GM21825 (cell line): ENCODE data around the gene MICU2.

Experiments used
- ATAC-seq: cut with Tn5 transposase; IDR thresholded peaks from one replicate; pipeline ENCODE4 v1.9.1; 2021; ENCODE audit warnings: mild to moderate bottlenecking, moderate library complexity; ENCODE audit not compliant: unreplicated experiment

The MICU2 gene

GRCh38 chr13:21548577-21548976 is 55.4 kb downstream of the MICU2 start:
- no peak for ATAC-seq

GRCh38 chr13:21546372-21546771 is 57.6 kb downstream of the MICU2 start:
- ATAC-seq: no peak

- no peak for ATAC-seq
Observed at GRCh38 chr13:21544515-21544914, 59.5 kb downstream of the MICU2 start.

DNA sequence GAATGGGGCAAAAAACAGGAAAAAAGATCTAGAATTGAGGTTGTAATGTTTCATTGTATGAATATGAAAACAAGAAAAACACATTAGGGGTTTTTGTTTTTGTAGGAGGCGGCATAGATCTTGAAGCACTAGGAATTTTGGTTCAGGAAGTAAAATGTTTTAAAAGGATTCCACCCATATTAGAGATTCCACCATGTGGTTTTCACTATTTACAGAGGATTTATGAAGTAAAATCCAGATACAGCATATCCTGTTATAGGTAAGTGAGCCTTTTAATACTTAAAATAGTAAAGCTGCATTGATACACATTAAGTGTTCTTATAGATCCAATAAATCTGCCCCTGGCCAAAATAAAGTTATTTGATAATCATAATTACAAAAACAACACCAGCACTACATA is 61.4 kb downstream of the MICU2 start:
- ATAC-seq: no peak

GRCh38 chr13:21541980-21542379 is 62.0 kb downstream of the MICU2 start:
- ATAC-seq: no peak

DNA sequence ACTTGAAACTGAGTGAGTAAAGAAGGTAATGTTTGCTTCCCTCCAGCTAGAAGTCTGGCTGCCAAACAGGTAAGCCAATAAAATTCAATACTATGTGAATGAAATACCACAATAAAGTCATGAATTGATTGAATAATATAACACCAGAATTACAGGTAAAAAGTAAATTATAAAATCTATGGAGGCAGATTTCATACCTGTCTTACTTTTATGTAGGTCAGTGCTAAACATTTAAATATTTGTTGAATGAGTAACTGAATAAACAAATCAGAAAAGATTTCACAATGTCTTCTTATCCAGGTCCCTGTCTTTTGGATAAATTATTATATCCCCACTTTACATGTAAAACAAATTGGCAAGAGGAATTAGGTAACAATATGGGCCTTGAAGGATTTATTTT is 62.7 kb downstream of the MICU2 start:
- ATAC-seq: no peak

DNA sequence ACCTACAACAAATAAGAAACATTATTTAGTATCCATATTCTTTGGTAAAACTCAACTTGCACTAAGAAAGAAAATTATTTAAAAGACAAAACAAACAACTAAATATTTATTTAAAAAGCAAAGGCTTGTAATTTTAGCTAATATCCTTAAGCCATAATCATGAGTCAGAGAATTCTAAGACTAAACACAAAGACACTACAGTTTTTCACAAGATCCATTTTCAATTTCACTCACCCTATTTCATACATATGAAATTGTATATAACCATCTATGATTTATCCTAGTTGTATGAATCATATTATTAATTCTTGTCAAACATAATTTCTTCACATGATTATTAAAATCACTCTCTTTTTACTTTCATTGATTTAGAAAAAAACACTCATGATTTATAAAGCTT is 64.3 kb downstream of the MICU2 start:
- no peak for ATAC-seq

DNA sequence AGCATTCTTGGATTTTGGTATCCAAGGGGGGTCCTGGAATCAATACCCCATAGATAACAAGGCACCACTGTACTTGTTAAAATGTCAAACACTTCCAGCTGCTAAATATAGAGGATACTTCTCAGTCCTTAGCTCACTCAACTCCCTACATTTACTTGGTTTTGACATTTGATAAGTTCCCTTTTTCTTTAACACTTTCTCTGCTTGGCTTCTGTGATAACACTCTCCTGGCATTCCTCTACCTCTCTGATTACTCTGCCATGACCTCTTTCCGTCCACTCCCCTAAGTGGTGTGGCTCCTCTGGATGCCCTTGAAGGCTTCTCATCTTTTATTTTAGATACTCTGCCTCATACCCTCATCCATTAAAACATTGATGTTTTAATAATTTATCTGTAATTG is 65.2 kb downstream of the MICU2 start:
- no peak for ATAC-seq

DNA sequence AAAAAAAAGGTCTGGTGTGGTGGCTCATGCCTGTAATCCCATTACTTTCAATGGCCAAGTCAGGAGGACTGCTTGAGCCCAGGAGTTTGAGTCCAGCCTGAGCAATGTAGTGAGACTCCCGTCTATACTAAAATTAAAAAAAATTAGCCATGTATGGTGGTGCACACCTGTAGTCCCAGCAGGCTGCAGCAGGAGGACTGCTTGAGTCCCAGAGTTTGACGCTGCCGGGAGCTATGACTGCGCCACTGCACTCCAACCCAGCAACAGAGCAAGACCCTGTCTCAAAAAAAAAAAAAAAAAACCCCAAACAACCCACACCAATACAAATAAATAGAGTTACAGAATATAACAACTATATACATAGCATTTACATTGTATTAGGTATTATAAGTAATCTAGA is 65.7 kb downstream of the MICU2 start:
- no peak for ATAC-seq

DNA sequence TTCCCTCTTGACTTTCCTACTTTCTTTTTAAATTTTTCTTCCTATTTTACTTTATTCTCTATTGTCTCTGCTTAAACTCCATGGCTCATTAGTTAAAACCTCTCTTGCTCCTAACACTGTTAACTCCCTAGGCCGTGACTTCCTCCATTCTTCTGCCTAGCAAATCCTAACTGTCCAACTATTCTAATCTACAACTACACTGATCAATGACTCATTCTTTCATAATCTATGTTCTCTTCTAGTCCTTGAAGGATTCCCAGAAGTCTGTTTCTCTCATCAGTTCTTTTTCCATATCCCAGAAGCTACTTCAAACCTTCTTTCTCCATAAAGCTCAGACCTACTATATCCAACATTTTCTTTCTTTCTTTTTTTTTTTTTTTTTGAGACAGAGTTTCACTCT is 66.9 kb downstream of the MICU2 start:
- ATAC-seq: no peak

GRCh38 chr13:21534760-21535159 is 69.2 kb downstream of the MICU2 start:
- ATAC-seq: no peak

DNA sequence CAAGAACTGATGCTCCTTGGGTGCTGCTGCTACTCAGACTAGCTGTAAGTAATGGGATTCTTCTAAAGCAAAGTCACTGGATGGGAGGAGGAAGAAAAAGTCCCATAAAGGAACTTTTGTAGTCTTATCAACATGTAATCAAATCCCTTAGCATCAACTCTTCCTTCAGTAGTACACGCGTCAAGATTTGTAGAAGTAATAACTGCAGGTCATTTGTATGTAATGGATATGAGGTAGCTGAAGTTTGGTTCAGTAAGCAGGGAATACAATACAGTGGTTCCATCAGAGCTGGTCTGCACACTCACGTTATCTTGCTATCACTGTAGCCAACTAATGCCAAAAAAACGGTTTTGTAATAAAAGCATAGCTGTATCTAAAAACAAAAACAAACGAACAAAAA is 72.5 kb downstream of the MICU2 start:
- no peak for ATAC-seq

- no peak for ATAC-seq
Observed at GRCh38 chr13:21530656-21531055, 73.3 kb downstream of the MICU2 start.

GRCh38 chr13:21529146-21529893 is 74.7 kb downstream of the MICU2 start:
- ATAC-seq: no peak

DNA sequence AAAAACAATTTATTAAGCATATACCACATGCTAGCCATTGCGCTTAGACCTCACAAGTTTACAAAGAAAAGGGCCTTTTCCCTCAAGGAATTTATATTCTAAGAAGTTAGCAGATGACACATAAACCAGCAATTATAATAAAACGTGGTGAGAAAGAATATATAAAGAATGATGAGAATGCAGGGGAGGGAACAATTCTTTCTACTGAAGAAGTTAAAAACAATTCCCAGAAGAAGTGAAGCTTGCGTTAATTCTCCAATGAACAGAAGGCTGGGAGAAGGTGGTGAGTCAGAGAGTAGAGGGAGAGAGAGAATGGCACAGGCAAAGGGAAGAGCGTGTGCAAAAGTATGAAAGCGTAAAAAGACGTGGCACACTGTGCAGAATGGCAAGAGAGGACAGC is 75.4 kb downstream of the MICU2 start:
- ATAC-seq: no peak

- ATAC-seq: no peak
Observed at GRCh38 chr13:21526707-21527540, 77.0 kb downstream of the MICU2 start.

DNA sequence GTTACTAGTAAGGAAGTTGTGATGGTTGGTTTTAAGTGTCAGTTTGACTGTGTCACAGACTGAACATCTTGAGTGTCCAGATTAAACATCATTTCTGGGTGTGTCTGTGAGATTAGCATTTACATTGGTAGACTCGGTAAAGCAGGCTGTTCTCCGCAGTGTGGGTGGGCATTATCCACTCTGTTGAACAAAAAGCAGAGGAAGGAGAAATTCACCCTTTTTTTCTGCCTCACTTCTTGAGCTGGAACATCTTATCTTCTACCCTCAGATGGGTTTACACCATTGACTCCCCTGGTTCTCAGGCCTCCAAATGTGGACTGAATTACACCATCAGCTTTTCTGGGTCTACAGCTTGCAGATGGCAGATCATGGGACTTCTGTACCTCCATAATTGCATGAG is 81.1 kb downstream of the MICU2 start:
- no peak for ATAC-seq

- no peak for ATAC-seq
Observed at GRCh38 chr13:21522130-21522529, 81.8 kb downstream of the MICU2 start.

DNA sequence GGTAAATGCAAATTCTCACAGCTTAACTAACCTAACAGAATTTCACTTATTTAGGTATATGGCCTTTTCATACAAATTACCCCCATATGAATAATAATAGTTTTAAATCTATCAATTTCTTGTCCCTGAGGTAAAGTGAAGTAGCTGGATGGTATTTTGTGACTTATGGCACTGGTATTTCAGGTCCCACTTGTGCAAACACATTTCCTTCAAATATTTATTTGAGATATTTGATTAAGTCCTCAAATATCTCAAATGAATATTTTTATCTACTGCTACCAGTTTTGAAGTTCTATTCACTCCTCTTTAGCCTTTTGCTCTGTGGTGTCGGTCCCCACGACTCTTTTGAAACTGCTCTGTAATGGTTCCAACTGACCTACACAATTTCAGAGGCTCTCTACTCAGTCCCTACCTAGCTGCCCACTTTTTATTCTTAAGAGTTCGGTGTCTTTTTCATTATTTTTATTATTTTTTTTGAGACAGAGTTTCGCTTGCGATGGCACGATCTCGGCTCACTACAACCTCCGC is 85.3 kb downstream of the MICU2 start:
- no peak for ATAC-seq

- ATAC-seq: no peak
Observed at GRCh38 chr13:21517576-21517975, 86.4 kb downstream of the MICU2 start.

- ATAC-seq: no peak
Observed at GRCh38 chr13:21516805-21517204, 87.2 kb downstream of the MICU2 start.

- no peak for ATAC-seq
Observed at GRCh38 chr13:21511849-21512248, 92.1 kb downstream of the MICU2 start.
